SKM-1 (cell line): ENCODE measurements around the gene EIPR1.

Experiments
- DNase-seq: peaks from one replicate; lab custom pipeline; 2025; ENCODE audit not compliant: unreplicated experiment; lab: John Stamatoyannopoulos, UW

Gene EIPR1

GRCh38 chr2:3160751-3161330, 216.8 kb downstream of the EIPR1 start:
- DNase-seq, result no peak

- DNase-seq, result no peak
Measured at GRCh38 chr2:3159782-3160545, 217.7 kb downstream of the EIPR1 start.

GRCh38 chr2:3154700-3155099, 222.9 kb downstream of the EIPR1 start:
- DNase-seq, result no peak

GRCh38 chr2:3154146-3154545, 223.5 kb downstream of the EIPR1 start:
- no peak for DNase-seq

- DNase-seq, result no peak
Measured at GRCh38 chr2:3151153-3151918, 226.3 kb downstream of the EIPR1 start.

GRCh38 chr2:3149441-3150217, 228.0 kb downstream of the EIPR1 start:
- no peak for DNase-seq

- DNase-seq, result no peak
Measured at GRCh38 chr2:3148716-3149115, 228.9 kb downstream of the EIPR1 start.

GRCh38 chr2:3147651-3148530, 229.7 kb downstream of the EIPR1 start:
- no peak for DNase-seq

- DNase-seq, result no peak
Measured at GRCh38 chr2:3146772-3147650, 230.6 kb downstream of the EIPR1 start.

GRCh38 chr2:3146175-3146574, 231.4 kb downstream of the EIPR1 start:
- no peak for DNase-seq

GRCh38 chr2:3145471-3146021, 232.1 kb downstream of the EIPR1 start:
- DNase-seq, result no peak

GRCh38 chr2:3144856-3145255, 232.8 kb downstream of the EIPR1 start:
- no peak for DNase-seq

- DNase-seq, result no peak
Measured at GRCh38 chr2:3143602-3144001, 234.0 kb downstream of the EIPR1 start.

GRCh38 chr2:3142961-3143571, 234.6 kb downstream of the EIPR1 start:
- no peak for DNase-seq

- DNase-seq, result no peak
Measured at GRCh38 chr2:3142210-3142609, 235.4 kb downstream of the EIPR1 start.

GRCh38 chr2:3141696-3142095, 235.9 kb downstream of the EIPR1 start:
- DNase-seq, result no peak

- no peak for DNase-seq
Measured at GRCh38 chr2:3139906-3140305, 237.7 kb downstream of the EIPR1 start.
